K562 (cell line): ENCODE measurements around the gene FILIP1L. TPM values are rescaled to one million over a fixed set of nuclear protein-coding genes. Genes with fewer than 3 reads are reported as not detected.

Experiments
- ADNP ChIP-seq: fragments of 200-800 bp; sonication (Bioruptor generic); IDR thresholded peaks from 2 replicates; pipeline ENCODE4 v1.6.1; 2016; ENCODE audit warnings: missing genetic modification characterization, missing compliant biosample characterization
- COPS2 ChIP-seq: fragments of 450-650 bp; conservative IDR thresholded peaks from 2 replicates; pipeline ENCODE4 v1.6.1; 2016; ENCODE audit warnings: mild to moderate bottlenecking, moderate library complexity
- CREB5 ChIP-seq: fragments of 250-450 bp; sonication (Bioruptor Pico); IDR thresholded peaks from 2 replicates; pipeline ENCODE4 v1.5.0; 2020; ENCODE audit warnings: mild to moderate bottlenecking
- ETS2 ChIP-seq: IDR thresholded peaks from 2 replicates; pipeline ENCODE4 v1.6.1; 2016; ENCODE audit warnings: borderline replicate concordance, missing genetic modification characterization, mild to moderate bottlenecking, moderate library complexity, missing compliant biosample characterization; ENCODE audit not compliant: poor library complexity, severe bottlenecking
- FUS ChIP-seq: fragments of 200-400 bp; formaldehyde crosslinking; optimal IDR thresholded peaks from 2 replicates; pipeline ENCODE3; 2017; ENCODE audit warnings: low read depth, low read length
- HMG20B ChIP-seq: fragments of 250-450 bp; sonication (Bioruptor Pico); IDR thresholded peaks from 2 replicates; pipeline ENCODE4 v1.5.0; 2021; ENCODE audit warnings: mild to moderate bottlenecking
- JUN ChIP-seq, 2 experiments: sonication (generic) in 1 of 2; formaldehyde crosslinking in 1 of 2; IDR thresholded peaks; 2 replicates each; pipeline versions ENCODE4 v1.6.1 to v1.8.0; 2012 to 2022; ENCODE audit warnings: borderline replicate concordance in 2 of 2, mild to moderate bottlenecking in 2 of 2, improper control_type of control experiment in 1 of 2, low read depth in 1 of 2, low read length in 1 of 2, missing genetic modification reagents in 1 of 2
- MTA2 ChIP-seq: fragments of 450-650 bp; IDR thresholded peaks from 2 replicates; pipeline ENCODE4 v1.6.1; 2016; ENCODE audit warnings: low read depth
- SMARCC2 ChIP-seq: fragments of 450-650 bp; IDR thresholded peaks from 2 replicates; pipeline ENCODE4 v1.6.1; 2017; ENCODE audit warnings: antibody characterized with exemption, moderate library complexity, mild to moderate bottlenecking, low read depth
- ZNF311 ChIP-seq: fragments of 250-450 bp; sonication (Bioruptor Pico); IDR thresholded peaks from 2 replicates; pipeline ENCODE4 v1.4.0; 2020; ENCODE audit warnings: mild to moderate bottlenecking, moderate library complexity
- ZNF318 ChIP-seq, 2 experiments: fragments of 450-650 bp; IDR thresholded peaks; 2 replicates each; pipeline ENCODE4 v1.6.1; 2016; ENCODE audit warnings: mild to moderate bottlenecking in 2 of 2, borderline replicate concordance in 1 of 2, low read depth in 1 of 2, moderate library complexity in 1 of 2
- polyA plus RNA-seq, 8 experiments: library from polyadenylated mRNA; depleted of rRNA in 4 of 8; stranded (reverse) in 5 of 8; unstranded in 3 of 8; fragments of >200 nt; fragmentation: Nextera tagmentation in 2 of 8; fragmentation: Illumina TruSeq in 1 of 8; extraction: Ambion mirVana in 2 of 8; extraction: Trizol in 1 of 8; gene quantifications; 2 replicates each; pipeline versions ENCODE4 v1.2.1 to v1.2.3, GENCODE V29; 2011 to 2014; ENCODE audit warnings: inconsistent platforms in 1 of 8, missing spikeins in 1 of 8
- total RNA-seq, 7 experiments: library from RNA; depleted of rRNA in 6 of 7; stranded (reverse); fragments of >200 nt in 6 of 7; fragmentation: Illumina TruSeq in 2 of 7; extraction: Trizol in 2 of 7; gene quantifications; 2 replicates each; pipeline versions ENCODE4 v1.2.1 to v1.2.3, GENCODE V29; 2011 to 2021; ENCODE audit warnings: low replicate concordance in 1 of 7
- TF ChIP-seq, protein P1 (sequence below): sonication (generic); formaldehyde crosslinking; IDR thresholded peaks from 2 replicates; pipeline ENCODE4 v1.8.0; 2022; ENCODE audit warnings: mild to moderate bottlenecking, missing genetic modification reagents, borderline replicate concordance
- TF ChIP-seq, protein P2 (sequence below), 2 experiments: IDR thresholded peaks; 2 replicates each; pipeline ENCODE4 v1.6.1; 2011; ENCODE audit warnings: borderline replicate concordance in 1 of 2, control low read depth in 1 of 2, low read depth in 1 of 2, low read length in 1 of 2, mild to moderate bottlenecking in 1 of 2, mixed read lengths in 1 of 2, moderate library complexity in 1 of 2; ENCODE audit not compliant: insufficient read depth in 1 of 2, insufficient read length in 1 of 2, poor library complexity in 1 of 2, severe bottlenecking in 1 of 2; ENCODE audit errors: extremely low read depth in 1 of 2

Gene FILIP1L
- total and polyA plus RNA-seq, 9 of the 15 experiments (the other 6 are each of a cell fraction or from before 2014, with no cell fraction given), result 0.50 to 2.1 (median 1.1) TPM

DNA sequence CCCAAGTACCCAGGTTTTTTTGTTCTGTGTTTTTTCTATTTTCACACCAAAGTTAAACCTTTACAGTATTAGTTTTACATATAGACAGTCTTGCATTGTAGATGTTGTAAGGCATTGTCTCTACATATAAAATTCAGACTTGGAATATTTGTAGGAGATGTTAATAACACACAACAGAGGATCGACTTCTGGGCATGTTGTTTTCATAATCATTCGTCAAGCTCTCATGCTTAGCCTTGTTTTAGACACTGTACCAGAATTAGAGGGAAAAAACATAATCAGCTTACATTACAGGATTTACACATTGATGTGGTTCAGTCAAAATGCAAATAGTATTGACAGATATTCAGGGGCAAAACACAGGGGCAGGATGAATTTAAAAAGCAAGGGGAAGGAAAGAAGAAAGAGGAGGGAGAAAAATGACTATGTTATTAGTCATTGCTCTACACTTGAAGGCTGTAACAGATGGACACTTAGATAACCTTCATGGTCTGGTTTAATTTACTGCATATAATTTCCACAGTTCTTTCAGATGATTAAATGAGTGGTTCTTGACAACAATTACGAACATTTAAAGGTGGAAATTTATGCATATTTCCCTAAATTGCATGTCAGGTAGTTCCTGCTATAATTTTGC, 289.2 kb downstream of the FILIP1L start (continued):
- no peak for TF ChIP-seq ZNF318 (IDR thresholded peaks at IDR 0.05; ENCODE audit: borderline replicate concordance in 1 of 2, low read depth in 1 of 2)
- no peak for TF ChIP-seq HMG20B (CRISPR knock-in tag)
- peak; percentile 83 for TF ChIP-seq JUN (IDR thresholded peaks at IDR 0.05; ENCODE audit: borderline replicate concordance, low read depth, low read length)
- no peak for TF ChIP-seq JUN (CRISPR knock-in tag; IDR thresholded peaks at IDR 0.05; ENCODE audit: borderline replicate concordance)
- TF ChIP-seq, protein P1, sequence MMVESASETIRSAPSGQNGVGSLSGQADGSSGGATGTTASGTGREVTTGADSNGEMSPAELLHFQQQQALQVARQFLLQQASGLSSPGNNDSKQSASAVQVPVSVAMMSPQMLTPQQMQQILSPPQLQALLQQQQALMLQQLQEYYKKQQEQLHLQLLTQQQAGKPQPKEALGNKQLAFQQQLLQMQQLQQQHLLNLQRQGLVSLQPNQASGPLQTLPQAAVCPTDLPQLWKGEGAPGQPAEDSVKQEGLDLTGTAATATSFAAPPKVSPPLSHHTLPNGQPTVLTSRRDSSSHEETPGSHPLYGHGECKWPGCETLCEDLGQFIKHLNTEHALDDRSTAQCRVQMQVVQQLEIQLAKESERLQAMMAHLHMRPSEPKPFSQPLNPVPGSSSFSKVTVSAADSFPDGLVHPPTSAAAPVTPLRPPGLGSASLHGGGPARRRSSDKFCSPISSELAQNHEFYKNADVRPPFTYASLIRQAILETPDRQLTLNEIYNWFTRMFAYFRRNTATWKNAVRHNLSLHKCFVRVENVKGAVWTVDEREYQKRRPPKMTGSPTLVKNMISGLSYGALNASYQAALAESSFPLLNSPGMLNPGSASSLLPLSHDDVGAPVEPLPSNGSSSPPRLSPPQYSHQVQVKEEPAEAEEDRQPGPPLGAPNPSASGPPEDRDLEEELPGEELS (CRISPR knock-in tag), result no peak
- TF ChIP-seq MTA2, result peak; percentile 65
- TF ChIP-seq, protein P2, sequence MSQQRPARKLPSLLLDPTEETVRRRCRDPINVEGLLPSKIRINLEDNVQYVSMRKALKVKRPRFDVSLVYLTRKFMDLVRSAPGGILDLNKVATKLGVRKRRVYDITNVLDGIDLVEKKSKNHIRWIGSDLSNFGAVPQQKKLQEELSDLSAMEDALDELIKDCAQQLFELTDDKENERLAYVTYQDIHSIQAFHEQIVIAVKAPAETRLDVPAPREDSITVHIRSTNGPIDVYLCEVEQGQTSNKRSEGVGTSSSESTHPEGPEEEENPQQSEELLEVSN (IDR thresholded peaks at IDR 0.05; ENCODE audit: borderline replicate concordance in 1 of 2, extremely low read depth in 1 of 2, insufficient read depth in 1 of 2, insufficient read length in 1 of 2, low read depth in 1 of 2, low read length in 1 of 2, poor library complexity in 1 of 2, severe bottlenecking in 1 of 2), result no peak
- TF ChIP-seq ADNP (tag), result no peak
- peak; percentile 89 for TF ChIP-seq SMARCC2
- no peak for TF ChIP-seq ZNF311 (CRISPR knock-in tag)
- no peak for TF ChIP-seq ETS2 (tag)
- TF ChIP-seq FUS, result no peak
- TF ChIP-seq COPS2, result no peak
- TF ChIP-seq CREB5 (CRISPR knock-in tag), result no peak
